GM18526 (cell line): ENCODE results near the gene MTG2.
A peak's percentile ranks its signal among the peaks of the same experiment; 100 is the strongest.

Experiments
- POLR2A ChIP-seq: IDR thresholded peaks from 3 replicates; pipeline ENCODE4 v1.6.1; 2011; ENCODE audit not compliant: insufficient read length; ENCODE audit errors: extremely low read depth

The MTG2 gene

GRCh38 chr20:62141397-62142251 lies 41.2 kb upstream of the MTG2 start:
- TF ChIP-seq POLR2A, result no peak

DNA sequence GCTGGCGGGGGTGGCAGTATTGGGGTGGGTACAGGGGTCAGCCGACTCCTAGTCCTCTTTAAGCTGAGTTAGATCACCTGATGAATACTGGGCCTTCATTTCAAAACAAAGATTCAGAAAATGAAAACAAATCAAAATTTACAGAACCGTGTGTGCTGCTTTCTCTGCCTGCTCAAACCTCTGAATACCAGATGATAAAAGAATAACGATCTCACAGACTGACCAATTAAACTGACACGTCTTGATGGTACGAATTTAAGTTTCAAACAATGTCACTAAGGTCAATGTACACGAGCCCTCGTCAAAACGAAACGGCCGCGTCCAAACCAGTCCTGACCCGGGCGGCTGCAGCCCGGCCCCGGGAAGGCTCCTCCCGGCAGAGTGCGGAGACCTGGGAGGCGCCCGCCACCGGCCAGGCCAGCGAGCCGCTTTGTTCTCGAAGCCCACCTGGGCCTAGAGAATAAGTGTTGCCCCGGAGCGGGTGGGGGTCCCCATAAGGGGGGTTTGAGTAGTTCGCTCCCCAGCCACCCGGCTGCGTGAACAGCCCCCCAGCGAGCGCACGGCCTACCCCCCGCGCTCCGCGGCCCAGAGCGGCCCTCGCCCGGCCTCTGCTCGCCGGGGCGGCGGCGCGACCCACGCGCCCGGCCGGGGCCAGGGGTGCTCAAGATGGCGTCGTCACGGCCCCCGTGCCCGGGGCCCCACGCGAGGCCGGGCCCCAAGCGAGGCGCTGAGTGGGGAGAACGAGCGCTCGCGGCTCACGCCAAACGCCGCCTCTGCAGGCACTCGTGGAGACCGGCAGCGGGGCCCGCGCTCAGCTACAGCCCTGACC lies 40.4 kb upstream of the MTG2 start:
- TF ChIP-seq POLR2A, result no peak

GRCh38 chr20:62143081-62143956 lies 39.5 kb upstream of the MTG2 start, which contains the start of the genes PSMA7 and SS18L1:
PSMA7 (minus strand) TSS chr20:62143394; CDS start chr20:62143303, 91 bp downstream.
SS18L1 (plus strand) TSS chr20:62143769; CDS start chr20:62143821, 52 bp downstream.
- peak; percentile 86 for TF ChIP-seq POLR2A

- TF ChIP-seq POLR2A, result no peak
Measured at GRCh38 chr20:62143957-62144825, 38.6 kb upstream of the MTG2 start.

- no peak for TF ChIP-seq POLR2A
Measured at GRCh38 chr20:62145688-62146018, 37.2 kb upstream of the MTG2 start.

DNA sequence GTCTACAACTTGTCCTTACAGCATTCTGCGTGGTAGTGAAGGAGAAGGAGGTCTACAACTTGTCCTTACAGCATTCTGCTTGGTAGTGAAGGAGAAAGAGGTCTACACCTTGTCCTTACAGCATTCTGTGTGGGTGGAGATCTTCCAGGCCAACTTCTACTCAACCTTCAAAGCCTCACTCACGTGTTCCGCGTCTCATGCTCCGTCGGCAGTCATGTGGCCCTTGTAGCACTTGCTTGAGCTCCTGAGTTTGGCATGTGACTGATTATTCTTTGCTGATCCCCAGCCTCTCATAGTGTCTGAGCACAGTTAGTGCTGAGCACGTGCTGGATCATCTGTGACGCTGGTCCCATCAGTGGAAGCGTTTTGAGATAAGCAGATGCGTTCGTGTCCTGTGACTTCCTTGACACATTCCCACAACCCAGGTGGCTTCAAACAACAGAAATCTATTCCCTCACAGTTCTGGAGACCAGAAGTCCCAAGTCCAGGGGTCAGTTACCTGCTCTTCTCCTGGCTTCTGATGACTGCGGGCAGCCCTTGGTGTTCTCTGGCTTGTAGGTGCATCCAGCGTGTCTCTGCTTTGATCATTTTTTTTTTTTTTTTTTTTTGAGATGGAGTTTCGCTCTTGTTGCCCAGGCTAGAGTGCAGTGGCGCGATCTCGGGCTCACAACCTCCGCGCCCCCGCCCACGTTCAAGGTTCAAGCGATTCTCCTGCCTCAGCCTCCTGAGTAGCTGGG lies 36.6 kb upstream of the MTG2 start:
- no peak for TF ChIP-seq POLR2A

GRCh38 chr20:62147125-62147524 lies 35.7 kb upstream of the MTG2 start:
- no peak for TF ChIP-seq POLR2A

DNA sequence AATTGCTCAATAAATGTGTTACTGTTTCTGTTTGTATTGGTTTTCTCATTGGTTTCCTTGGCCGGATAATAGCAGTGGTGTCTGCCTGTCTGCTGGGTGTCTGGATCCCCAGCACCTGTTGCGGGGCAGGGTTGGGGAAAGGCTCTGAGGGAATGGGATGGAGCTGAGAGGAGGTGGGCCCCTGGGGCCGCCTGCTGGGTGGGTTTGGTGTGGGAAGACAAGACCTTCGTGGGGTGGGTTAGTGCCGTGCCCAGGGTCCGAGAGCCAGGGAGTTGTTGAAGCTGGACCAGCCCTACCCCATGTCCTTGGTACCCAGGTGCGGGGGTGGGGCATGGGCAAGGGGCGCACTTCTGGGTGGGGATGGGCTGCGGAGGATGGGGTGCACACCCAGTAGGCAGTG lies 35.3 kb upstream of the MTG2 start:
- no peak for TF ChIP-seq POLR2A

- TF ChIP-seq POLR2A, result no peak
Measured at GRCh38 chr20:62148908-62149314, 33.9 kb upstream of the MTG2 start.

- TF ChIP-seq POLR2A, result no peak
Measured at GRCh38 chr20:62149532-62150309, 33.1 kb upstream of the MTG2 start.

- TF ChIP-seq POLR2A, result no peak
Measured at GRCh38 chr20:62150310-62150575, 32.6 kb upstream of the MTG2 start.

DNA sequence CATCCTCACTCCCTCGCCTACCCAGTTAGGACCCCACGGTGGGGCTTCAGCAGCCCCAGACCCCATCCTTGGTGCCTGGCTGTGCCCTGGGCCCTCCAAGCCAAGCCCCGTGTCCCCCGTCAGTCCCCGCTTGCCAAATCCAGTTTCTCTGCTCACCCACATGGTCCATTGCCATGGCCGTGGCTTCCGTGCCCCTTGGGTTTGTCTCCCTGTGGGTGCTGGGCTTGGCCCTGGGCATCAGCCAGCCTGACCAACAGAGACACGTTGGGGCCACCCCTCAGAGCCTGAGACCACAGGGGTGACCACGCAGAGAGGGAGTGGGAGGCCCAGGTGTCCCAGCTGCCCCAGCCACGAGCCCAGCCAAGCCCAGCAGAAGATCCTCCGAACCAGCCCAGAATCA lies 31.6 kb upstream of the MTG2 start:
- no peak for TF ChIP-seq POLR2A

DNA sequence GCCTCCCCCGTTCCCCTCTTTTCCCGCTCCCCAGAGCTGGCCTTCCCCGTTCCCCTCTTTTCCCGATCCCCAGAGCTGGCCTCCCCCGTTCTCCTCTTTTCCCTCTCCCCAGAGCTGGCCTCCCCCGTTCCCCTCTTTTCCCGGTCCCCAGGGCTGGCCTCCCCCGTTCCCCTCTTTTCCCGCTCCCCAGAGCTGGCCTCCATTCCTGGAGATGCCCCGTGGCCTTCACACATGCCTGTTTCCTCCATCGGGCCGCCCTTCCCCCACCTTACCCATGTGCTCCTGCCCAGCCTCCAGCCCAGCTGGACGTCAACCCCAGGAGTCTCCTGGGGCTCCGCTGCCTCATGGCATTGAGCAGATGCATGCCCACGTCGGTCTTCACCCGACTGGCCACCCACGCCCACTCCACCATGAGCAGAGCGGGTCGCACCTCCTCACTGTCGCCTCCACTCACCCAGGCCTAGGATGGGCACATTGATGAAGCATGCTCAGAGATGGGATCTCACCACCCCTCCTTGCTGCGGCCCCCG lies 30.9 kb upstream of the MTG2 start:
- TF ChIP-seq POLR2A, result no peak
